Caco-2 (cell line): Measurements from ENCODE around the gene PCBP3. TPM values are rescaled to one million over a fixed set of nuclear protein-coding genes. Genes with fewer than 3 reads are reported as not detected.
"Not testable (repeated sequence)": the region's sequence is repeated elsewhere in the genome, so short reads cannot be mapped to it uniquely, and the experiment has no call there.

ENCODE experiments used
- BruUV-seq: library from RNA; stranded (reverse); fragments of 400-500 nt; replicated peaks from 2 replicates; lab custom pipeline; 2021; lab: Mats Ljungman, UMichigan
- CTCF ChIA-PET: fragments of 300-600 bp; sonication (Branson Sonifier 250); formaldehyde crosslinking; loops from one replicate; lab custom pipeline; 2022; ENCODE audit warnings: antibody characterized with exemption; lab: Charles Lee
- POLR2A ChIA-PET: fragments of 300-600 bp; sonication (Branson Sonifier 250); formaldehyde crosslinking; loops from one replicate; lab custom pipeline; 2022; ENCODE audit warnings: antibody characterized with exemption; lab: Charles Lee
- DNase-seq, 2 experiments: peaks; one replicate each; pipeline versions ENCODE4 v3.0.0 to v3.0.0-alpha.2; 2020 to 2022
- H3K27me3 ChIP-seq: replicated peaks from 2 replicates; pipeline ENCODE4 v1.6.0; 2011; ENCODE audit warnings: low read length; ENCODE audit not compliant: control insufficient read depth, insufficient read depth
- H3K36me3 ChIP-seq: 2 replicates; pipeline ENCODE4 v1.5.1; 2011; ENCODE audit warnings: low read length; ENCODE audit not compliant: control insufficient read depth, insufficient read depth
- H3K4me1 ChIP-seq: fragments of 250-450 bp; sonication (Bioruptor Pico); 2 replicates; pipeline ENCODE4 v1.5.1; 2020; ENCODE audit warnings: mild to moderate bottlenecking
- H3K4me3 ChIP-seq: 2 replicates; pipeline ENCODE4 v1.5.1; 2011; ENCODE audit warnings: low read depth, mild to moderate bottlenecking, control low read depth, low read length
- H3K9me3 ChIP-seq: fragments of 250-450 bp; sonication (Bioruptor Pico); 2 replicates; pipeline ENCODE4 v1.5.1; 2020; ENCODE audit warnings: mild to moderate bottlenecking, moderate library complexity
- H3K27ac Mint-ChIP-seq: one replicate; pipeline ENCODE4 v1.8.0; 2022; ENCODE audit warnings: mixed read lengths; ENCODE audit not compliant: unreplicated experiment
- H3K27me3 Mint-ChIP-seq: one replicate; pipeline ENCODE4 v1.8.0; 2022; ENCODE audit warnings: mixed read lengths; ENCODE audit not compliant: insufficient read depth, unreplicated experiment
- H3K36me3 Mint-ChIP-seq: one replicate; pipeline ENCODE4 v1.8.0; 2022; ENCODE audit warnings: mild to moderate bottlenecking, mixed read lengths; ENCODE audit not compliant: insufficient read depth, unreplicated experiment
- H3K4me1 Mint-ChIP-seq: one replicate; pipeline ENCODE4 v1.8.0; 2022; ENCODE audit warnings: low read depth, mixed read lengths; ENCODE audit not compliant: unreplicated experiment
- H3K4me3 Mint-ChIP-seq: one replicate; pipeline ENCODE4 v1.8.0; 2022; ENCODE audit warnings: mild to moderate bottlenecking, moderate library complexity, mixed read lengths; ENCODE audit not compliant: unreplicated experiment
- H3K9me3 Mint-ChIP-seq: one replicate; pipeline ENCODE4 v1.8.0; 2022; ENCODE audit warnings: mixed read lengths; ENCODE audit not compliant: unreplicated experiment
- intact Hi-C: fragments of 100-400 bp; cut with micrococcal nuclease; formaldehyde crosslinking; loops from one replicate; pipeline ENCODE4 v1.10.0; 2022; ENCODE audit not compliant: unreplicated experiment
- total RNA-seq: library from RNA; stranded (reverse); gene quantifications from 2 replicates; pipeline ENCODE4 v1.2.3, GENCODE V29; 2022
- TF ChIP-seq, protein P1 (sequence below), 2 experiments: fragments of 200-600 bp in 1 of 2; IDR thresholded peaks; 1 replicate in 1 of 2; 2 replicates in 1 of 2; pipeline versions ENCODE4 v1.5.1 to v1.8.0; 2011 to 2022; ENCODE audit warnings: antibody characterized with exemption in 1 of 2, control low read depth in 1 of 2, inconsistent platforms in 1 of 2, low read depth in 1 of 2, low read length in 1 of 2, mild to moderate bottlenecking in 1 of 2, moderate library complexity in 1 of 2; ENCODE audit not compliant: insufficient read depth in 1 of 2, severe bottlenecking in 1 of 2, unreplicated experiment in 1 of 2

PCBP3 gene
- total RNA-seq, 1 experiment from 2014 or later: 0.75 TPM

GRCh38 chr21:45974073-45975019 lies 330.8 kb downstream of the PCBP3 start:
- peak overlapping the region; percentile 38 for H3K4me3 ChIP-seq
- BruUV-seq: no TSS peak
- H3K4me1 Mint-ChIP-seq: no peaks in the 10 kb centered on the region
- H3K27ac Mint-ChIP-seq: no peak overlapping the region
- ChIA-PET POLR2A (no interaction called here), CTCF (interaction anchor here (0.7 to 1.3 kb wide), 10 partner anchors 11 to 418 kb away, joined by 3 to 23 read pairs (median 4); no protein-coding TSS in a partner anchor)
- H3K4me3 Mint-ChIP-seq: peak overlapping the region; percentile 76
- no peaks in the 10 kb centered on the region for H3K9me3 ChIP-seq
- peaks cover 2% of the 10 kb centered on the region for H3K27me3 Mint-ChIP-seq
- H3K27me3 ChIP-seq: no peaks in the 10 kb centered on the region; the same call in 1 of the 2 replicates
- TF ChIP-seq, protein P1, sequence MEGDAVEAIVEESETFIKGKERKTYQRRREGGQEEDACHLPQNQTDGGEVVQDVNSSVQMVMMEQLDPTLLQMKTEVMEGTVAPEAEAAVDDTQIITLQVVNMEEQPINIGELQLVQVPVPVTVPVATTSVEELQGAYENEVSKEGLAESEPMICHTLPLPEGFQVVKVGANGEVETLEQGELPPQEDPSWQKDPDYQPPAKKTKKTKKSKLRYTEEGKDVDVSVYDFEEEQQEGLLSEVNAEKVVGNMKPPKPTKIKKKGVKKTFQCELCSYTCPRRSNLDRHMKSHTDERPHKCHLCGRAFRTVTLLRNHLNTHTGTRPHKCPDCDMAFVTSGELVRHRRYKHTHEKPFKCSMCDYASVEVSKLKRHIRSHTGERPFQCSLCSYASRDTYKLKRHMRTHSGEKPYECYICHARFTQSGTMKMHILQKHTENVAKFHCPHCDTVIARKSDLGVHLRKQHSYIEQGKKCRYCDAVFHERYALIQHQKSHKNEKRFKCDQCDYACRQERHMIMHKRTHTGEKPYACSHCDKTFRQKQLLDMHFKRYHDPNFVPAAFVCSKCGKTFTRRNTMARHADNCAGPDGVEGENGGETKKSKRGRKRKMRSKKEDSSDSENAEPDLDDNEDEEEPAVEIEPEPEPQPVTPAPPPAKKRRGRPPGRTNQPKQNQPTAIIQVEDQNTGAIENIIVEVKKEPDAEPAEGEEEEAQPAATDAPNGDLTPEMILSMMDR (IDR thresholded peaks at IDR 0.05; ENCODE audit: insufficient read depth in 1 of 2, low read depth in 1 of 2, low read length in 1 of 2, severe bottlenecking in 1 of 2, unreplicated experiment in 1 of 2): no peak
- no peaks in the 10 kb centered on the region for H3K36me3 ChIP-seq
- peaks cover 10% of the 10 kb centered on the region for H3K4me1 ChIP-seq
- H3K36me3 Mint-ChIP-seq: no peaks in the 10 kb centered on the region
- H3K9me3 Mint-ChIP-seq: no peaks in the 10 kb centered on the region
- DNase-seq: peak in 1 of 2 experiments; percentile 38
- intact Hi-C loops: loop anchor here (5.0 to 10.0 kb wide), 3 partner anchors 50 to 168 kb away; partner anchors contain the start of gene COL6A2

- Histone ChIP-seq H3K36me3 (no peaks in the 10 kb centered on the region), H3K27me3 (no peaks in the 10 kb centered on the region; the same call in 1 of the 2 replicates), H3K4me1 (peaks cover 10% of the 10 kb centered on the region), H3K4me3 (no peak overlapping the region), H3K9me3 (no peaks in the 10 kb centered on the region)
- ChIA-PET CTCF (no interaction called here), POLR2A (no interaction called here)
- H3K4me1 Mint-ChIP-seq: no peaks in the 10 kb centered on the region
- no peak overlapping the region for H3K4me3 Mint-ChIP-seq
- H3K9me3 Mint-ChIP-seq: no peaks in the 10 kb centered on the region
- no peak for DNase-seq
- H3K27ac Mint-ChIP-seq: no peak overlapping the region
- peaks cover 4% of the 10 kb centered on the region for H3K27me3 Mint-ChIP-seq
- BruUV-seq: no TSS peak
- intact Hi-C loops: loop anchor here (10.0 kb wide), 1 partner anchor 50 kb away; no protein-coding TSS in a partner anchor
- TF ChIP-seq, protein P1 (IDR thresholded peaks at IDR 0.05; ENCODE audit: insufficient read depth in 1 of 2, low read depth in 1 of 2, low read length in 1 of 2, severe bottlenecking in 1 of 2, unreplicated experiment in 1 of 2): no peak
- no peaks in the 10 kb centered on the region for H3K36me3 Mint-ChIP-seq
Measured at GRCh38 chr21:45975020-45975666, 331.6 kb downstream of the PCBP3 start.

DNA sequence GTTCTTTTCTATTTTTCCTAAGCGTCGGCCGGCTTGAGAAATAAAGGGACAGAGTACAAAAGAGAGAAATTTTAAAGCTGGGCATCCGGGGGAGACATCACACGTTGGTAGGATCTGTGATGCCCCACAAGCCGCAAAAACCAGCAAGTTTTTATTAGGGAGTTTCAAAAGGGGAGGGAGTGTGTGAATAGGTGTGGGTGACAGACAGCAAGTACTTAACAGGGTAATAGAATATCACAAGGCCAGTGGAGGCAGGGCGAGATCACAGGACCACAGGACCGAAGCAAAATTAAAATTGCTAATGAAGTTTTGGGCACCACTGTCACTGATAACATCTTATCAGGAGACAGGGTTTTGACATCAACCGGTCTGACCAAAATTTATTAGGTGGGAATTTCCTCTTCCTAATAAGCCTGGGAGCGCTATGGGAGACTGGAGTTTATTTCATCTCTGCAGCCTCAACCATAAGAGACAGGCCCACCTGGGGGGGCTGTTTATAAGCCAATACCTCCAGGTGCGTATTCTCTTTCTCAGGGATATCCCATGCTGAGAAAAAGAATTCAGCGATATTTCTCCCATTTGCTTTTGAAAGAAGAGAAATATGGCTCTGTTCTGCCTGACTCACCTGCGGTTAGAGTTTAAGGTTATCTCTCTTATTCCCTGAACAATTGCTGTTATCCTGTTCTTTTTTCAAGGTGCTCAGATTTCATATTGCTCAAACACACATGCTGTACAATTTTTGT lies 332.3 kb downstream of the PCBP3 start:
- BruUV-seq, H3K4me3 Mint-ChIP-seq, H3K36me3 ChIP-seq, H3K9me3 ChIP-seq, H3K27me3 ChIP-seq, H3K4me3 ChIP-seq, H3K27me3 Mint-ChIP-seq, CTCF ChIA-PET, POLR2A ChIA-PET, H3K9me3 Mint-ChIP-seq, H3K27ac Mint-ChIP-seq, DNase-seq, H3K4me1 Mint-ChIP-seq, H3K4me1 ChIP-seq, H3K36me3 Mint-ChIP-seq: not testable (repeated sequence)
- intact Hi-C loops: loop anchor here (10.0 kb wide), 1 partner anchor 49 kb away; no protein-coding TSS in a partner anchor
